H54 (cell line): ENCODE measurements around the gene ASCL4.

Experiments
- DNase-seq: peaks from one replicate; pipeline ENCODE4 v3.0.0; 2011; ENCODE audit warnings: low spot score, mixed read lengths; ENCODE audit not compliant: insufficient read length
- FAIRE-seq: peaks from 3 replicates; lab custom pipeline; 2011; peaks lifted over from hg19 to GRCh38; lab: Jason Lieb, UNC
- POLR2A ChIP-seq: IDR thresholded peaks from 2 replicates; pipeline ENCODE4 v1.6.1; 2011; ENCODE audit warnings: low read depth, mild to moderate bottlenecking, low read length

ASCL4 gene

DNA sequence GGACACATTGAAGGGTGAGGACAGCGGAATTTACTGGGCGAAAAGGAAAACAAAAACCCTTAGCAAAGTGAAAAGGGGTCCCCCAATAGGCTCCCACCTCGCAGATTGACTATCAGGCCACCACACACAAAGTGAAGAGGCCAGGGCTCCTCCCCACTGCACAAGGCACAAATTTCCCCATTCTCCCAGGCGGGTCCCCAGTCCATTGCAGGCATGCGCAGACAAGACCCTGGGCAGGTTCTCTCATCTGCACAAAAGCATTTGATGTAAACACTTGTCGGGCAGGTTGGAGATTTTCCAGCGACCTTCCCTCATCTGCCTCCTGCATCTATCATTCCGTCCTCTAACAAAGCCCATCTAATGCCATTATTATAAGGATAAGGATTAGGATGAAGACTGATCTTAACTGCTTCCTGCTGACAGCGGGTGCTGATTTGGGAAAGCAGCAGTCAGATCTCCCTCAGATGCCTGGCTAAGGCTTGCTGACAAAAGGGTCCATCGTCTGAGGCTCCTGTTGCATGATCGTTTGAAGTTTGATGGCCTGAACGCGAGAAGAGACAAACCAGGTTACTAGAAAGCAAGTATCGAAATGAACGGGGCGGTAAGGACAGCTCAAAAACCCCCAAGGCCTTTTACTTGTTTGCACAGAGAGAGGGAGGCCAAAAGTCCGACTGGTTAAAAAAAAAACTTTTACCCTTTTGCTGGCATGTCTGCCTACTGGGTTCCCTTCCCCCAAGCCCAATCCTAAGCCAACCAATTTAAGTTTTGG lies 14.4 kb downstream of the ASCL4 start:
- DNase-seq (no peak), FAIRE-seq (no peak)
- no peak for TF ChIP-seq POLR2A

DNA sequence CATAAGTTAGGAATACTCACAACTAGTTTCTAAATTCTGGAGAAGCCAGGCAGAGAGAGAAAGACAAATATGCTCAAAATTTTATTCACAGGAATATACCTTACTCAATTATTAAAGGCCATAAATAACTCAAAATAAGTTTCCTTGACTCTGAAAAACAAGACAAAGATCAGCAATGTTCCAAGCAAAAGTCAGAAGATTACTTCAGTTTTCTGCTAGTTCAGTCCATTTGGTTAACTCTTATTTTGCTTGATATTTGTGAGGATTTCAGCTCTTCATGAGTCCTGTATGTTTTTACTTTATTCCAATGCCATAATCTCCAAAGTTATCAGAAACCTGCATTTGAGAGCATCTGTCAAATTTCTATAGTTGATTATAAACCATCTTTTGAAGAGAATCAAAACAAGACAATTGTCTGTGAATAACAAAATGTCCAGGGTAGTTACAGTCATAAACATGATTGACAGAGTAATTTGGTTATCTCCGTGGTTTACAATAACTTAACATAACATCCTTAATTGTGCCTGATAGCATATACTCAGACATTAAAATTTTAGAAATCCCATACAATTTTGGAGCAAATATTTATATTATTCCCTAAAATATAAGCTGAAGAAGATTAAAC lies 17.1 kb downstream of the ASCL4 start:
- FAIRE-seq (no peak), DNase-seq (no peak)
- TF ChIP-seq POLR2A: no peak

- no peak for DNase-seq
- TF ChIP-seq POLR2A: no peak
- FAIRE-seq: no peak
Measured at GRCh38 chr12:107794451-107794850, 19.9 kb downstream of the ASCL4 start.

DNA sequence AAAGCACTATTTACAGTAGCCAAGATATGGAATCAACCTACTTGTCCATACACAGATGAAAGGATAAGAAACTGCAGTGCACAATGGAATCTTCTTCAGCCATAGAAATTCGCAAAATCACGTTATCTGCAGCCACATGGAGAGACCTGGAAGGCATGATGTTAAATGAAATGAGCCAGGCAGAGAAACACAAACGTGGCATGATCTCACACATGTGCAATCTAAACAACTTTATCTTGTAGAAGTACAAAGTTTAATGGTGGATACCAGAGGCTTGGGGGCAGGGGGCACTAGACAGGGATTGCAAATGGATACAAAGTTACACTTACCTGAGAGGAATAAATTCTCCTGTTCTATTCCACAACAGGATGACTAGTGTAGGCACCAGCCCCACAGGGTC lies 24.1 kb downstream of the ASCL4 start:
- DNase-seq (no peak), FAIRE-seq (no peak)
- no peak for TF ChIP-seq POLR2A

DNA sequence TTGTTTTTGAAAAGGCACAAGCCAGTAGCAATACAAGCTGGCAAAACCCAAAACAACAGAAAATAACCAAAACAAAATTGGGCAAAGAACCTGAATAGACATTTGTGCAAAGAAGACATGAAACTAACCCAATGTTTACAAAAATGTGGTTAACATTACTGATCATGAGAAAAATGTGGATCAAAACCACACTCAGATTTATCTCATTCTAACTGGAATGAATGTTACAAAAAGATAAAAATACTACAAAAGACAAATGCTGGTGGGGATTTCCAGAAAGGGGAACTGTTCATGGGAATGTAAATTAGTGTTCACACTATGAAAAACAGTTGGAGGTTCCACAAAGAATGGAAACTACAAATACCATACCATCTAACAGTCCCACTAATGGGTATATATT lies 26.6 kb downstream of the ASCL4 start:
- DNase-seq: no peak
- FAIRE-seq: no peak
- TF ChIP-seq POLR2A: no peak

DNA sequence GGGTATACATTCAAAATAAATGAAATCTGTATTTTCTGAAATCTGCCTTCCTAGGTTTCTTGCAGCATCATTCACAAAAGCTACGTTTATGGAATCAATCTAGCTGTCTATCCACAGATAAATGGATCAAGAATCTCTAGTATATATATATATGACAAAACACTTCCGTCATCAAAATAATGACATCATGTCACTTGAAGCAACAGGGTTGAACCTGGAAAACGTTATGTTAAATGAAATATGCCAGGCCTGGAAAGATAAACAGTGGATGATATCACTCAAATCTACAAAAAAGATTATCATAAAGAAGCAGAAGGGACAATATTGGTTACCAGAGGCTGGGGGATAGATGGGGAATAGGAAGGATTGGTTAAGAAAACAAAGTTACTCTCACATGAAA lies 28.6 kb downstream of the ASCL4 start:
- FAIRE-seq: no peak
- no peak for TF ChIP-seq POLR2A
- no peak for DNase-seq

GRCh38 chr12:107805488-107806180 lies 31.1 kb downstream of the ASCL4 start:
- FAIRE-seq (no peak), DNase-seq (no peak)
- no peak for TF ChIP-seq POLR2A

- DNase-seq: no peak
Measured at GRCh38 chr12:107807471-107808150, 33.1 kb downstream of the ASCL4 start.

GRCh38 chr12:107817250-107817649 lies 42.7 kb downstream of the ASCL4 start:
- no peak for TF ChIP-seq POLR2A
- FAIRE-seq: no peak
- no peak for DNase-seq

More at GRCh38 chr12:107807471-107808150, 33.1 kb downstream of the ASCL4 start:
- TF ChIP-seq POLR2A: no peak
- no peak for FAIRE-seq

DNA sequence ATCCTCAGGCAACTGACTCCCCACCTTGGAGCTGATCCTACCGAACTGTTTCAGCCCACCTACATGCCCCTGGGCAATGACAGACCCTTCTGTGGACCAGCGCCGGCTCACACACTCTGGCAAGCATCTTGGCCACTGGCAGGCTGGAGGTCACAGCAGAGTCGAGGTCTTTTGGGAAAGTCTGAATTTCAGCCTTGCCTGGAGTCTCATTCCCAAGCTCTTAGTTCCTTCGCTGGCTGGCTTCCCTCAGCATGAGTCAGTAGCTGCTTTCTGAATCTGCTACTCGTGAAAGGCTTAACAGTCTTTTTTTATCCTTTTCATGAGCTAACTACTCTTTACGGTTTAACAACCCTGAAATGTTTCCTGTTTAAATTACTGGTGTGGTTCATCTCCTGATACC lies 44.5 kb downstream of the ASCL4 start:
- TF ChIP-seq POLR2A: no peak
- DNase-seq (peak; percentile 27), FAIRE-seq (no peak)

DNA sequence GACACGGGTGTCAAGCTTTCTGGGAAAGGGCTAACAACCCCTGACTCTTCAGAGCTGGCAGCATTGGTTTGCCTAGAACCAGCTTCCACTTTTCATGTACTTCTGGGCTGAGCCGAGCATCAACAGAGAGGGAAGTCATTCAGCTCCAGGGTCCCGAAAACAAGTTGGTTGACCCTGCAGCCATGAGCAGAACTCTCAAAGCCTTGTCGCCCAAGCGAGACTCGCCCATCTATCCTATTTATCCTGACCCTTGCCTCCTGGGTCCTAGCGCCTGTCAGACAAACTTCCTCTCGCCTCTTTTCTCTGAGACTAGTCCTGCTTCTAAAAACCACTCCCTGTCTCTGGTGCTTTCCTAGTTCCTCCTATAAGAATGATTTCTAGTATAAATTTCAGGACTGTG lies 47.9 kb downstream of the ASCL4 start:
- TF ChIP-seq POLR2A: no peak
- no peak for FAIRE-seq
- no peak for DNase-seq
